GM21737 (cell line): Measurements from ENCODE around the gene ST8SIA2.

Experiments
- ATAC-seq: cut with Tn5 transposase; IDR thresholded peaks from one replicate; pipeline ENCODE4 v1.9.1; 2021; ENCODE audit warnings: mild to moderate bottlenecking, moderate library complexity; ENCODE audit not compliant: unreplicated experiment

Gene ST8SIA2

DNA sequence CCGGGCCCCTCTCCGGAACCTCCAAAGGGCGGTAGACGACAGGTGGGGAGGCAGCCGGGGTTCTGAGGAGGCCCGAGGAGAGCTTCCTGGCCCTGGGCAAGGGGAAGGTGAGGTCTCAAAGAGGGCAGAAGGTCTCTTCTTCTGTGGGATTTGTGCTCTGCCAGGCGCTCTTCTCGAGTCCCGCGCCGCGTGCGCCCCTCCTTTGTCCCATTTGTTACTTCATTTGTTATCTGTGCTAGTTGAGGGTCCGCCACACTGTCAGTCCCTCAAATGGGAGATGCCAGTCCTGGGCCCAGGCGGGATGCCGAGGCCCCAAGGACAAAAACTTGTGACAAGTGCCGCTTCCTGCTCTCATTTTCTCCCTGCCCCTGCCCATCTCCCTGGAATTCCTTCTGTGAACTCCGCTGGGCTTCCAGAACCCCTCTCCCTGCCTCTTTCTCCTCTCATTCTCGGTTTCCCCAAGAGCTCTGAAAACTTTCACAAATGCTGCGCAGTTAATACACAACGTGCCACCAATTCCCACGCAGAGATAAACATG, 1.5 kb downstream of the ST8SIA2 start:
- ATAC-seq: no peak

DNA sequence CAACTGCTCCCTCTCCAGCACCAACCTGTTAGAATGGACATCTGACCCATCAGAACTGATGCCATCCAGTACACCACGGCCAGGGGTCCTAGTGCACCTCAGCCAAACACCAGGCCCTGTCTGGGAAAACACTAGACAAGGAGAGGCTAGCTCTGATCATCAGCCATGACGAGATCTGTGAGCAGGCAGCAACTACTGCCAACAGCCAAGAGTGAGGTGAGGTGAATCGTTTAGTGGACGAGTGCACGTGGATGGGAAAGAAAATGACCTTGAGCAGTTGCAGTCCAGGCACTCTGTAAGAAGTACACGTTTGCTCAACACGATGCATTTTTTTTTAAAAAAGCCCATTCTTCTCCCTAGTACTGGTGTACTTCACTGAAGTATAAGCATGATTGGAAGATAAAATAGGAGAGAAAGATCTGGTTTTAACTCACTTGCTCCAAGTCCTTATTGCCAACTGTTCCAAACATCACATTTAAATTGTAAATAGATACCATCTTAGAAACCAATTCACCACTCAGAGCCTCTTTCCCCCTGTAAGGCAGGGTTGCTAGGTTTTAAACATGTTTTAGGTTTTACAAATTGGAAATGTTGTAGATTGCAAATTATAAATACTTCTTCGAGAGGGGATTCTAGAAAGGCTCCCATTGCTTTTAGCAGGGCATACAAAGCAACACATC, 5.7 kb downstream of the ST8SIA2 start:
- ATAC-seq: no peak

DNA sequence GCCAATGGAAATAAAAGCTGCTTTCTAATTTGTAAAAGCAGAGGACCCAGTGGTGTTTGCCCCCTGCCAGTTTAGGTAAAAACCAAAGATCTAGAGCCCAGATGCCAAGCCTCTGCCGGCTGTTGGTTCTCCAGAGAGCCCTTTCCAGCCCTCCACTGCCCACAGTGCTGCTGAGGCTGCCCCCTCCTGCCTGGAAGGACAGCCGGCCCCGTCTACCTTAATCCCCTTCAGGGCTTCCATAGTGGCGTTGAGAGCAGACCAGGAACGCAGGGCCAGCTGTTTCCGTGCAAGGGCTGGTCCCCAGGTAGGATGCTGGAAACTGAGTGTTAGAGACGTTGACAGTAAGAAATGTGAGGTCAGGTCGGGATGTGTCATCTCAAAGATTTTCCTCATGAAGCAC, 6.9 kb downstream of the ST8SIA2 start:
- ATAC-seq: no peak

DNA sequence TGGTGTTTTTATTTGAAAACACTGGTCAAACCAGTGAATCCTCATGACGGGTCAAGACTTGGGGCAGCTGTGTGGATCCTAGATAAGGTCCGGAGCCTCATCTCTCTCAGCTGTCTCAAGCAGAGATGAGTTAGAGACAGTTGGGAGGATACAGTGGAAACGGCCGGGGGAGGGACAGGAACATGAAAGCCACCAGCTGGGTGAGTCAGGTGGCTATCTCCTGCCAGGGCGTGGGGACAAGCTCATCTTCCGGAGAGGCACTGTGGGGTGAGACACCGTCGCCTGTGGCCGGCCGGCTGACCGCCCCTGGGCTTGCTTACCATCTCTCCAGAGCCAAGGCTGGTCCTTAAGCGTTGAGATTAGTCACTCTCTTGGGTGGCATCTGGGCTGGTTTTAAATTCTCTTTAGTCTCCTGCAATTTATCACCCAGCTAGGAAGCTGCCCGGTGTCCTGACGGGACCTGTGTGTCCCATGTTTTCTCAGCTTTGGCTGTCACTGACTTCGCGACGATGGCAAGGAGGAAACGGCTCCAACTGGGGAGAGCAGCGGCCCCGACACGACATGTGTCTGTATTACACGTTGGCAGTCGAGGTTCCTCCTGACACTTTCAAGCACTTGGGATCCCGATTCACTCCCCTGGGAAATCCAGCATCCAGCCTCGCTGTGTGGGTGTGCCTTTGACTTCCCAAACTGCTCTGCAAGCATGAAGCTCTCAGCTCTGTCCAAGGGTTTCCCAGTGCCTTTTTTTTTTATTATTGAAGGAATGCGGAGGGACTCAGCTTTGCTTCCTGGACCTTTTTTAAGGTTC, 7.5 kb downstream of the ST8SIA2 start:
- no peak for ATAC-seq

DNA sequence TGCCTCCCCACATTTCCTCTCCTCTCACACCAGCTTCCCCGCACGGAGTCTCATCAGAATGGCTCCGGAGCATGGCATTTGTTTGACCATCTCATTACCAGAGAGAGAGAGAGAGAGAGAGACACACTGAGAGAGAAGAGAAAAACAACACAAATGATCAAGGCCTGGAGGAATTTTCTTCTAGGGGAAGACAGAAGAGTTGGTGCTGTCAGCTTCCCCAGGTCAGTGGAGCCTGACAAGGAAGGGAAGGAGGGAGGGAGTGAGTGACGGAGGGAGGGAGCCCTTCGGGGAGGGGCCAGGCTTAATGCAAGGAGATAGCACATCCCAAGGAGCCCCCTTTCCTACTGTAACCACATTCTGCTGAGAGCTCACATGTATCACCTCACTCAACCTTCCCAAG, 9.1 kb downstream of the ST8SIA2 start:
- no peak for ATAC-seq

DNA sequence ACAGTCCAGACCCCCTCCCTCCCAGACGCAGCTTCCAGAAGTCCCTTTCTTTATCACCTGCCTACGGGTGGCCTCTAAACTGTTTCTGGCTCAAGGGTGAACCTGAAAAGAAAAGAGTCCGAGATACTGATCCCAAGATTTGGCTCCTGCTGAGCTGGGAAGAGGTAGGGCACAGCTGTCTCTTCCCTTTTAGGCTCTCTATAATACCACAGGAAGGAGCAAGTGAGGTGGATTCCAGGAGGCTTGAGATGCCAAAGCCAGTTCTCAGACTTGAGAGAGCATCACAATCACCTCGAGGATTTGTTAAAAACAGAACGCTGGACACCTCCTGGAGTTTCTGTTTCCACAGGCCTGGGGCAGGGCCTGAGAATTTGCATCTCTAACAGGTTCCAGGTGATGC, 12.3 kb downstream of the ST8SIA2 start:
- ATAC-seq: no peak

DNA sequence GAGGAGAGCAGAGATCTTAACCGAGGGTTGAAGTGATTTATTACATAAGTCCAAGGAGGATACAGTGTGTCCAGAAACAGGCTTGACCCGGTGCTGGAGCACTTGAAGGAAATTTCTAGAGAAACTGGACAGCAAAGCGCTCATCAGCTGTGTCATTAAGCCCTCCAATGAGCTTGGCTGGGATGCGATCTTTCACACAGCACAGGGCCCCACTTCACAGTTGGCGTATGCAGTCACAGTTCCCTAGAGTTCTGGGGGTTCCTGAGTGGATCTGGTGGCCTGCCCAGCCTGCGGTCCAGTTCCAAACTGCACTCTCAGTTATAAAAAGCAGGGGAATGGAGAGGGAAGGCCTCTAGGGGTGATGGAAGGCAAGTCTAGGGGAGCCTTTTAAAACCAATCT, 13.6 kb downstream of the ST8SIA2 start:
- no peak for ATAC-seq

DNA sequence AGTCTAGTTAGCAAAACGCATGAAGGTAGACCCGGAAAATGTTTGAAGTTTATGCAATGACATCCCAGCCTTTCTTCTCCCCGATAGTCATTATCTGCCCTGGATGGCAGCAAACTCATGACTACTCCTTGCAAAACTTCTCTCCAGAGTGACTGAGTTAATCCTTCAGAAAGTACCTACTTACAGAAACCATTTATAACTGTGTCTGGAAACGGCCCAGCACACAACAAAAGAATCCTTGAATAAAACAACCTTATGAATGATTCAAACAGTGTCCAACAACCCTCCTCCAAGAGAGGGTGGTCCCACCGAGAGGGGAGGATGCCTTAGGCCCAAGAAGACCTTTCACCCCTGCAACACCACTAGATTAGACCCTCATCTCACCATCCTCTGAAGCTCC, 14.2 kb downstream of the ST8SIA2 start:
- no peak for ATAC-seq

DNA sequence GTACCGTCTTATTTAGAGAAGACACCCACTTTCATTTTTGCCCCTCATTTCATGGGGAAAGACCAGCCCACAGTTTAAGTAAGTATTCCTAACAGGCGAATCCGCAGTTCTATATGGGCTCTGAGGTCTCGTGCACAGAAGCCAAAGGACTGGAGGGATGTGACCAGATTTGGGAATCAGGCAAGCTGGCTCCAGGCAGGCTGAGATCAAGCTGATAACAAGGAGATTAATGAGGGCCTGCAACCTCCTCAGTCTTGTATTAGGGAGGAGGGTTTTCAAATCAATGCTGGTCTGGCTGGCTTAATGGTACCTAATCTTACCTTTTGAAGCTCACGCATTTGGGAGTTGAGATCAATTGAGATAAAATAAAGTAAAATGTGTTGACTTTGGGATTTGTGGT, 15.3 kb downstream of the ST8SIA2 start:
- no peak for ATAC-seq

DNA sequence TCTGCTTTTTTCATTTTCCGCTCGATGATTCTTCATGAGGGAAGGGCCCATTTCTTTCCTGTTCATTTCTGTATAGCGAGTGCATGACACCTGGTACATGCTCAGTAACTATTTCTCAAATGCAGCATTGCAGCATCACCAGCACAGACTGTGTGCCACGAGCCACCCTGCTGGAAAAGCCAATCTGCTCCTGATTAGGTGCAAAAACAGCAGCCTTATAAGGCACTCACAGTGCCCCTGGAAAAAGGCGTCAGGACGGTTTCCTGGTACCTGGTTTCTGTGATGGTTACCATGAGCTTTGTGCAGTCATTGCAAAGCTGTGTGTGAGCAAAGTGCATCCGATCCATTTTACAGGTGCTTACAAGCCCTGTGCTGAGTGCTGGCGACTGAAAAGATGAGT, 15.8 kb downstream of the ST8SIA2 start:
- no peak for ATAC-seq

DNA sequence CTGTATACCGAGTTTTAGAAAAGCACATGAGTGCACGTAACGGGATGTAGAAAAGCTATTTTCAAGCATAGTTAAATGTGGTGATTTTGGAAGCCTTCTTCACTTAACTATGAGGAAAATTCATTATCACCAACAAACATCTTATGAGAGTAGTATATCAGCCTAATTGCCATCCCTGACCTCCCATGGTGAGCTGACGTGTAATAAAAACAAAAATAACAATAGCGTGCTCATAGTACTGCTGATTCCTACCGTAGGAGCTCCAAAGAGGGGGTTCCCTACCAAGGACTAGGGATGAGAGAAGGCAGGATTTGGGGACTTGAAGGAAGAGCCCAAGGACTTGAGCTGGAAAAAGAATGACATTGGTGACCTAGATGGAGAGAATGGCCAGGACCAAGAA, 16.9 kb downstream of the ST8SIA2 start:
- no peak for ATAC-seq

DNA sequence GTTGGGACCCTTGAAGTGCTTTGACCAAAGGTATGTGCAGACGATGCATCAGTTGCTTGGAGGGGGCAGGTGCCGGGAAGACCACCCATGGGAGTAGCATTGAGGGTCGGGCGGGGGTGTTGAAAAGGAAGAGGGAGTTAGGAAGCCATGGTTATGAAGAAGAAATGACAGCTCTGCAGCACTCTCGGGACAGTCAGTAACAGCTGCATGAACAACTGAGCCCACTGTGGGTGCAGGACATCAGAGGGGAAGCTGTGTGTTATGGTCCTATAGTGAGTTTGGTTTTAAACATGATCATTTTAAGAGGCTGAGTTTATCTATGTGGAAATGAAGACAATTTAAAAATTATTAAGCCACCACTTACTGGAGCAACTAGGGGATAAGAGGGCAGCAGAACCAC, 17.6 kb downstream of the ST8SIA2 start:
- ATAC-seq: no peak

DNA sequence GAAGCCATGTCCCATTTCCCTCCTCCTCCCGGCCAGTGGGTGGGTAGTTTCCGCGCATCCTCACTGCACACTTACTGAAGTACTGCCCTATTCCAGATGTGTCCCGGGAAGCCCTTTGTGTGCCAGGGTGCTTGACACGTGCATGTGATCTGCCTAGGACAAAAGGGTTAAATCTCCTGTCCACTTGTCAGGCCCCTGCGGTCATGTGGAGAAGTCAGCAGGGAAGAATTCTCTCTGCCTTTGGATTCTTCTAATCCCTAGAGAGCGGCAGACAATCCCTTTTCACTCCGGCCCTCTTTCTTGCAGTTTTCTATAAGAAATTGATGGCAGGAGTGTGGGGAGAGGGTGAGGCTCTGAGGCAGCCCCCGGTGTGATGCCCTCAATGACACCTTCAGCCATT, 19.8 kb downstream of the ST8SIA2 start:
- ATAC-seq: no peak

DNA sequence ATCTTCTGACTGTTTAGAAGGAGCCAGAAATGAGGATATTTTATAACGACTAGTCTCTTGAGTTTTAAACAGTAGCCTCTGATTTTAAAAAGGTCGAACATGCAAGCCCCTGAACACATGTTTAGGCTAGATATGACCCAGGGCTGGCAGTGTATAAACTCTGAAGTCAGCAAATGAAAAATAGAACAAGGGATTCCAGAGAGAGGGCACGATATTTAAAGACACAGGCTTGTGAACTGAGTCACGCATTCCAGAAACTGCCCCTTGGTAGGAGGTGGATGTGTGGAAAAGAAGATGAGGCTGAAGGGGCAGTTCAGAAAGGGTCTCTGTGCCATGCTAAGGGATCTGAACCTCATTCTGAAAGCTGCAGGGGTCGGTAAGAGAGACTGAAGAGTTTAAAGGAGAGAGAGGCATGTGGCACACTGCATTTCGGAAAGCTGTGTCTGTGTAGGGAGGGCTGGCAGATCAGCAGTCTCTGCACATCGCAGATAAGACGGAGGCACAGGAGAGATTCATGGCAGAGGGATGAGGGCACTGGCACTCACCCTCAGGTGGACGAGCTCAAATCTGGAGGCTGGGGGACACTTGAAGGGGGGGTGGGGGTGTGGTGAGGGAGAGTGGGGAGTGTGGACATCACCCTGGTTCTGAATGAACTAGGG, 22.1 kb downstream of the ST8SIA2 start:
- no peak for ATAC-seq

DNA sequence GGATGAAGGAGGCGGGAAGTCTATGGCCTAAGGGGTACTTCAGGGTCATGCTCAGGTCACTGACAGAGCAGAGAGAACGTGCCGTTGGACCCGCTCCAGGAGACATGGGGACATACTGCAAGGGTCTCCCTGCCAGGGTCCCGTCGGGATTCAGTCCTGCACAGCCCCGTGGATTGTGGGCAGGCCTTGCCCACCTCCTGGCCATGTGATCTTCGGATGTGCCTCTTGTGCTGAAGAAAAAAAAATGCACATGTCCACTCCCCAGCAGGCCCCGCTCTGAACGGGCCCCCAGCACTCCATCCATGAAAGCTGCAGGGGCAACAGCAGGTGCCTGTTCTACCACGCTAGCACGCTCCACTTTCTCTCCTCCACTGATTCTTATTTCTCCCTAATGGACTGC, 22.9 kb downstream of the ST8SIA2 start:
- ATAC-seq: no peak

DNA sequence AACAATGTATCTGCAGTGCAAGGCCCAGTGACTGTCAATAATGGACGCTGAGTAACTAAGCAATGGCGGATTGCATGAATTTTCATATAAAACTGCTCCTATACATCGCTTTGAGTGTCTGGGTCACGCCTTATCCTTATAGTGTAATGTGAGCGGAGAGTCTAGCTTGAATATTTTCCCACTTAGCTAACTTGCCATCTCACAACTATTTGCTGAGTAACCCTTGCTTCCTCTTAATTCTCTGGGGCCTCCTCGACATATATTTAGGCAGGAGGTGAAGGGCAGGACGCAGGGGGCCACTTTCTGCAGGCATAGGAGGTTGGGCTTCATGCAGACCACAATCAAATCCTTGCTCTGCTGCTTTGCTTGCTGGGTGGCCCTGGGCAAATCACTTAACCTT, 24.0 kb downstream of the ST8SIA2 start:
- ATAC-seq: no peak

DNA sequence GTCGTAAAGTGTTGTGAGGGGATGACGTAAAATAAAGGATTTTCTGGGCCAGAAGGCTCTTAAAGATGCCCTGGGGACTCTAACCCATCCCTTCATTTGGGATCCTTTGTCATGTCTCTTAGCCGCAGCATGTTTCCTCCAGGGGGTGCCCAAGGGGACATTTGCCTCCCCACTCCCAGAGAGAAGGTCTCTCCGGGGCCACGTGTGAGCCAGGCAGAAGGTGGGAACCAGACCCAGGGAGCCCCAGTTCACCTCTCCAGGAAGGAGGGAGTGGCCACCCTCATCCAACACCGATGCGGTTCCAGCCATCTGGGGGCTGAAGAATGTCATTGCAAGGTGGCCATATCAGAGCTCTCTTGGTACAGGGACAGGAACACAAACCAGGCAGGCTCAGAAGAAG, 25.2 kb downstream of the ST8SIA2 start:
- no peak for ATAC-seq

DNA sequence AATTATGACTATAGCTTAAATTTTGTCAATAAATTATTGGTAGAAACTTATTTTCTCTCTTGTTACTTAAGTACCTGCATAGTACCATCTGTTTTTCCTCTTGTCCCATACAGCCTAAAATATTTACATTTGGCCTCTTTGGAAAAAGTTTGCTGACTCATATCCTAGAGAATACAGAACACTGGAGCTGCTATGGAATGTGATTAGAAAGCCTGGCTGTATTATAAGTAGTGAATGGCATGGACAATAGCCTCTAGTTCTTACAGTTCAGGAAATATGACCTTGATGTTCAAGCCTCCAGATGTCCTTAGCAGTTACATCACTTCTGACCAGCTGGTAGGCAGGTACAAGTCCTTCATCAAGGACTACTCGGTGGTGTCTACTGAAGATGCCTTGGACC, 28.3 kb downstream of the ST8SIA2 start:
- ATAC-seq: no peak

DNA sequence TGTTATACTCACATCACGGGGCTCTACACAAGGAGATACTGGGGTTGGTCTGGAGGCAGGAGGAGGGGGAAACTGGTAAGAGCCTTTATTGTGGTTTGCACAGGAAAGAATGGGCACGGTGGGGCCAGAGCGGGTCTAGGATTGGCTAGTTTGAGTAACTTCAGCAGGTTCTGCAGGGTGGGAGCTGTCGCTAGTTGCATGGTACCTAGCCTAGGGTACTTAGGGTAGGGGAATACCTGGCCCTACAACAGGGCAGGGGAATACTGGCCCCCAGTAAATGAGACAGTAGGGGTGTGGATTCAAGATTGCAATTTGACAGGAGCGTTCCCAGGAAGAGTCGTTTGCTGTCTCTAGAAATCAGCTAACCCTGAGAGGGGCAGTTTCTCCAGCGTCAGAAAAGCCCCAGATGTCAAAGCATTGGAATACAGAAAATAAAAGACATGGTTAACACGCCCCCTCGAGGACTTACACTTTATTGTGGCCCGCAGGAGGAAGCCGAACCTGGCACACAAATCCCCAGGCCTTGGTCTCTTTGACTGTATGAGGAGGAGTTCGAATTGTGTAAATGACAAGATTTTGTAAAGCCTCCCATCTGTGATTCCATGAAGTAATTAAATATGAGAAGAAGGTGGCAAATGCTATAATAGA, 32.0 kb downstream of the ST8SIA2 start:
- ATAC-seq: no peak

DNA sequence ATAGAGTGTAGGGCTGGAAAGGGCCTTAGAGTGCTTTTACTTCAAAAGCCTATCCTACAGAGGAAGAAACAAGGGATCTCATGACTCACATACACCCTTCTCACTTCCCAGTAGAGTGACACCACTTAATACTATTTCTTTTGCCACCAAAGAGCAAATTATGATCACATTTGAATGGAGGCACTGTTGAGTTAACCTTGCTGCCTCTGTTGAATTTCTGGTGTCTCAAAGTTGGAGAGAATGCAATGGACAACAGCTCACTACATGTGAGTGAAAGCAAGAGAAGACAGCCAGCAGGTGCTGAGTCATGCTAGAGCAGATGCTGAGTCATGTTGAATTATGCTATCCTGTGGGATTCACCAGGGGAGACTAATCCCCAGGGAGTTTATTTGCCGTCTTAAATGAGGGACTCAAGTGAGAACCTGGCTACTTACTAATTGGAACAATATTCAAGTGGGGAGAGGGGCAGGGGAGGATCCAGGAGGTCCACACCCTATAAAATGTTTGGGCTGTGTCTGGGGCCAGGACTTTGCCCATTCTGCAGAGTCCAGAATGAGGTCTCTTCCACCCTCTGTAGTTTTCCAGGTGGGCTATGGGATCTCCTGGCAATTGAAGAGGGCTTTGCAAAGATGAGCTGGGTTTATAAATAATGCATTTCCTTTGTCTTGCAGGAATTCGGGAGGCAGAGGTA, 35.8 kb downstream of the ST8SIA2 start:
- no peak for ATAC-seq

DNA sequence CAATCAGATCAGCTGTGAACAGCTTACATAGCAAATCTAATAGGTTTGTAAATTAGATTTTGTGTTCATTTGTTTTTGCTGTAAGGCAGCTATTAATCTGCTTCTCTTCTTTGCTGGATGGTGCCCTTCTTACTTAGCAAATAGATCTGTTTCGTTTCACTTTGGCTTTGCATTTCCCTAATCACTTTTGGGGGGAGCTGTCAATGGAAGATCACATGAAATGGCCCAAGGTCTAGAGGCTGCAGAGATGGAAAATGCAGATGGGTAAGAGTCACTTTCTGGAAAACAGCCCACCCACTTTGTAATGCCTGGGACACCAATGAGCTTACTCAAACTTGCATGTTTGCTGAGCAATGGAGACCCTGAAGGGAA, 36.4 kb downstream of the ST8SIA2 start:
- ATAC-seq: no peak
